ENCODE data around the gene SPTY2D1.

DNA sequence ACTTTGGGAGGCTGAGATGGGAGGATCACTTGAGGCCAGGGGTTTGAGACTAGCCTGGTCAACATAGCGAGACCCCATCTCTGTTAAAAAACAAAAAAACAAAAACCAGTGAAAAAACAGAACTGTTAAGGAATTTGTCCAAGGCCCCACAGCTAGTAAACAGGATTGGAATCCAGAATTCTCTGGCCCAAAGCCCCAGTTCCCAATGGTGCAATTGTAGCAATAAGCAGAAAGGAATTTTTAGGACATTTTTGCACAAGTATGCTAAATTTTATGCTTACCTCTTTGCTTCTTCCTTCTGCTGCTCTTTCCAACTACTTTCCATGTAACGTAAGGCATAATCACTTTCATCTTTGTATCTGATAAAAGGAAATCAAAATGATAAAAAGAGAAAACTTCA, 22.9 kb downstream of the SPTY2D1 start:
- TF ChIP-seq POLR2A (IDR thresholded peaks at IDR 0.05): no peak
- TF ChIP-seq, protein P1, sequence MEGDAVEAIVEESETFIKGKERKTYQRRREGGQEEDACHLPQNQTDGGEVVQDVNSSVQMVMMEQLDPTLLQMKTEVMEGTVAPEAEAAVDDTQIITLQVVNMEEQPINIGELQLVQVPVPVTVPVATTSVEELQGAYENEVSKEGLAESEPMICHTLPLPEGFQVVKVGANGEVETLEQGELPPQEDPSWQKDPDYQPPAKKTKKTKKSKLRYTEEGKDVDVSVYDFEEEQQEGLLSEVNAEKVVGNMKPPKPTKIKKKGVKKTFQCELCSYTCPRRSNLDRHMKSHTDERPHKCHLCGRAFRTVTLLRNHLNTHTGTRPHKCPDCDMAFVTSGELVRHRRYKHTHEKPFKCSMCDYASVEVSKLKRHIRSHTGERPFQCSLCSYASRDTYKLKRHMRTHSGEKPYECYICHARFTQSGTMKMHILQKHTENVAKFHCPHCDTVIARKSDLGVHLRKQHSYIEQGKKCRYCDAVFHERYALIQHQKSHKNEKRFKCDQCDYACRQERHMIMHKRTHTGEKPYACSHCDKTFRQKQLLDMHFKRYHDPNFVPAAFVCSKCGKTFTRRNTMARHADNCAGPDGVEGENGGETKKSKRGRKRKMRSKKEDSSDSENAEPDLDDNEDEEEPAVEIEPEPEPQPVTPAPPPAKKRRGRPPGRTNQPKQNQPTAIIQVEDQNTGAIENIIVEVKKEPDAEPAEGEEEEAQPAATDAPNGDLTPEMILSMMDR (IDR thresholded peaks at IDR 0.05): no peak

Measured in body of pancreas (tissue), 4 donors.